IPS DF 4.7 (cell line): ENCODE results near the gene TRMT2B.
"Not testable (repeated sequence)": the region's sequence is repeated elsewhere in the genome, so short reads cannot be mapped to it uniquely, and the experiment has no call there.

Experiments used
- DNase-seq: peaks from one replicate; pipeline ENCODE4 v3.0.0-alpha.2; 2013; ENCODE audit warnings: low spot score; ENCODE audit errors: extremely low read depth

The TRMT2B gene

GRCh38 chrX:101009090-101009489 is 42.8 kb downstream of the TRMT2B start:
- no peak for DNase-seq

GRCh38 chrX:100999451-100999850 is 52.5 kb downstream of the TRMT2B start:
- DNase-seq = no peak

- DNase-seq = no peak
Observed at GRCh38 chrX:100995469-100995868, 56.4 kb downstream of the TRMT2B start.

GRCh38 chrX:100994352-100995281 is 57.3 kb downstream of the TRMT2B start:
- DNase-seq = no peak

- DNase-seq = no peak
Observed at GRCh38 chrX:100990139-100990538, 61.8 kb downstream of the TRMT2B start.

- no peak for DNase-seq
Observed at GRCh38 chrX:100984818-100985217, 67.1 kb downstream of the TRMT2B start.

- not testable (repeated sequence) for DNase-seq
Observed at GRCh38 chrX:100981498-100981845, 70.4 kb downstream of the TRMT2B start.

- no peak for DNase-seq
Observed at GRCh38 chrX:100980608-100981497, 71.1 kb downstream of the TRMT2B start.

- DNase-seq = no peak
Observed at GRCh38 chrX:100979881-100980607, 71.9 kb downstream of the TRMT2B start.

- no peak for DNase-seq
Observed at GRCh38 chrX:100976211-100976610, 75.7 kb downstream of the TRMT2B start.

GRCh38 chrX:100975212-100975611 is 76.7 kb downstream of the TRMT2B start:
- DNase-seq = no peak

GRCh38 chrX:100973411-100973810 is 78.5 kb downstream of the TRMT2B start:
- no peak for DNase-seq

- no peak for DNase-seq
Observed at GRCh38 chrX:100969936-100970335, 82.0 kb downstream of the TRMT2B start.

GRCh38 chrX:100969408-100969807 is 82.5 kb downstream of the TRMT2B start, which contains the start of gene ARL13A:
TSS of gene ARL13A (plus strand) at chrX:100969708. CDS start at chrX:100973690, 3,982 bp downstream.
- DNase-seq = no peak

GRCh38 chrX:100964362-100964761 is 87.5 kb downstream of the TRMT2B start:
- DNase-seq = no peak

- DNase-seq = no peak
Observed at GRCh38 chrX:100962811-100963210, 89.1 kb downstream of the TRMT2B start.
